WTC11 (cell line): ENCODE measurements around the gene EPB41L4B. TPM values are rescaled to one million over a fixed set of nuclear protein-coding genes. Genes with fewer than 3 reads are reported as not detected.
A peak's percentile ranks its signal among the peaks of the same experiment; 100 is the strongest.

ENCODE experiments used
- ATAC-seq: fragments of 200-7000 bp; cut with Tn5 transposase; 2 replicates; pipeline ENCODE4 v1.10.0; 2021; ENCODE audit warnings: mild to moderate bottlenecking, moderate library complexity
- CTCF ChIA-PET: fragments of 300-600 bp; sonication (Branson Sonifier 250); formaldehyde crosslinking; loops from one replicate; lab custom pipeline; 2021; ENCODE audit warnings: antibody characterized with exemption; lab: Charles Lee
- POLR2A ChIA-PET: fragments of 350-600 bp; sonication (Branson Sonifier 250); formaldehyde crosslinking; loops from one replicate; lab custom pipeline; 2021; ENCODE audit warnings: antibody characterized with exemption; lab: Charles Lee
- DNase-seq: peaks from one replicate; pipeline ENCODE4 v3.0.0; 2021; ENCODE audit warnings: low spot score
- H3K27ac Mint-ChIP-seq: 2 replicates; pipeline ENCODE4 v1.8.0; 2021; ENCODE audit warnings: mixed read lengths
- H3K27me3 Mint-ChIP-seq: 2 replicates; pipeline ENCODE4 v1.8.0; 2021; ENCODE audit warnings: low read depth, mild to moderate bottlenecking, moderate library complexity, mixed read lengths
- H3K36me3 Mint-ChIP-seq: 2 replicates; pipeline ENCODE4 v1.8.0; 2021; ENCODE audit warnings: mixed read lengths
- H3K4me1 Mint-ChIP-seq: 2 replicates; pipeline ENCODE4 v1.8.0; 2022; ENCODE audit warnings: mixed read lengths
- H3K4me3 Mint-ChIP-seq: 2 replicates; pipeline ENCODE4 v1.8.0; 2021; ENCODE audit warnings: mild to moderate bottlenecking, moderate library complexity, mixed read lengths
- H3K9me3 Mint-ChIP-seq: 2 replicates; pipeline ENCODE4 v1.8.0; 2021; ENCODE audit warnings: mixed read lengths
- ATF3 ChIP-seq: sonication (generic); formaldehyde crosslinking; conservative IDR thresholded peaks from 2 replicates; pipeline ENCODE4 v1.8.1; 2022; ENCODE audit warnings: mild to moderate bottlenecking, missing genetic modification reagents
- CTCF ChIP-seq: fragments of 200-600 bp; IDR thresholded peaks from 2 replicates; pipeline ENCODE4 v1.8.0; 2022; ENCODE audit warnings: antibody characterized with exemption
- E2F1 ChIP-seq: sonication (generic); formaldehyde crosslinking; IDR thresholded peaks from 2 replicates; pipeline ENCODE4 v1.8.0; 2022; ENCODE audit warnings: mild to moderate bottlenecking, missing genetic modification reagents
- ELF4 ChIP-seq: sonication (generic); formaldehyde crosslinking; IDR thresholded peaks from 2 replicates; pipeline ENCODE4 v1.8.1; 2022; ENCODE audit warnings: low read depth, mild to moderate bottlenecking, moderate library complexity, missing genetic modification reagents
- EMX1 ChIP-seq: fragments of 250-450 bp; sonication (Bioruptor Pico); IDR thresholded peaks from 2 replicates; pipeline ENCODE4 v1.8.0; 2021; ENCODE audit warnings: mild to moderate bottlenecking
- ESRRA ChIP-seq: sonication (generic); formaldehyde crosslinking; IDR thresholded peaks from 2 replicates; pipeline ENCODE4 v1.8.1; 2022; ENCODE audit warnings: mild to moderate bottlenecking, missing genetic modification reagents, borderline replicate concordance
- GRHL2 ChIP-seq: fragments of 250-450 bp; sonication (Bioruptor Pico); IDR thresholded peaks from 2 replicates; pipeline ENCODE4 v1.8.0; 2022; ENCODE audit warnings: mild to moderate bottlenecking, moderate library complexity; ENCODE audit not compliant: insufficient replicate concordance, severe bottlenecking
- MAX ChIP-seq: sonication (generic); formaldehyde crosslinking; IDR thresholded peaks from 2 replicates; pipeline ENCODE4 v1.8.0; 2022; ENCODE audit warnings: mild to moderate bottlenecking, missing genetic modification reagents
- MLX ChIP-seq: sonication (generic); formaldehyde crosslinking; IDR thresholded peaks from 2 replicates; pipeline ENCODE4 v1.8.1; 2023; ENCODE audit warnings: mild to moderate bottlenecking, missing genetic modification reagents, moderate library complexity
- NR1H2 ChIP-seq: sonication (generic); formaldehyde crosslinking; IDR thresholded peaks from 2 replicates; pipeline ENCODE4 v1.9.0; 2021; ENCODE audit warnings: mild to moderate bottlenecking, moderate library complexity, missing genetic modification reagents
- OVOL2 ChIP-seq: fragments of 250-450 bp; sonication (Bioruptor Pico); IDR thresholded peaks from 2 replicates; pipeline ENCODE4 v1.9.0; 2021; ENCODE audit warnings: mild to moderate bottlenecking, borderline replicate concordance
- STAT6 ChIP-seq: sonication (generic); formaldehyde crosslinking; conservative IDR thresholded peaks from 2 replicates; pipeline ENCODE4 v1.8.1; 2023; ENCODE audit warnings: mild to moderate bottlenecking, low read depth, missing genetic modification reagents, moderate library complexity
- TP53 ChIP-seq: sonication (generic); formaldehyde crosslinking; IDR thresholded peaks from 2 replicates; pipeline ENCODE4 v1.8.1; 2023; ENCODE audit warnings: mild to moderate bottlenecking, missing genetic modification reagents
- USF2 ChIP-seq: sonication (generic); formaldehyde crosslinking; IDR thresholded peaks from 2 replicates; pipeline ENCODE4 v1.8.1; 2023; ENCODE audit warnings: mild to moderate bottlenecking, missing genetic modification reagents, moderate library complexity
- ZMAT4 ChIP-seq: fragments of 250-450 bp; sonication (Bioruptor Pico); IDR thresholded peaks from 2 replicates; pipeline ENCODE4 v1.9.0; 2021; ENCODE audit warnings: mild to moderate bottlenecking
- ZNF138 ChIP-seq: sonication (generic); formaldehyde crosslinking; conservative IDR thresholded peaks from 2 replicates; pipeline ENCODE4 v1.8.1; 2022; ENCODE audit warnings: mild to moderate bottlenecking, moderate library complexity, missing genetic modification reagents
- ZNF232 ChIP-seq: sonication (generic); formaldehyde crosslinking; IDR thresholded peaks from 2 replicates; pipeline ENCODE4 v1.8.0; 2022; ENCODE audit warnings: mild to moderate bottlenecking, missing genetic modification reagents
- ZNF423 ChIP-seq: fragments of 250-450 bp; sonication (Bioruptor Pico); IDR thresholded peaks from 2 replicates; pipeline ENCODE4 v2.1.2; 2022; ENCODE audit warnings: mild to moderate bottlenecking, moderate library complexity
- ZNF512 ChIP-seq: sonication (generic); formaldehyde crosslinking; IDR thresholded peaks from 2 replicates; pipeline ENCODE4 v1.8.1; 2022; ENCODE audit warnings: missing genetic modification reagents, borderline replicate concordance
- total RNA-seq: library from RNA; stranded (reverse); gene quantifications from 3 replicates; pipeline ENCODE4 v1.2.3, GENCODE V29; 2021

EPB41L4B gene
- total RNA-seq, 1 experiment from 2014 or later, result 20.0 TPM

GRCh38 chr9:109270441-109270840 lies 50.4 kb downstream of the EPB41L4B start:
- Mint-ChIP-seq H3K4me1 (peaks cover 26% of the 10 kb centered on the region), H3K9me3 (peaks cover 3% of the 10 kb centered on the region), H3K27me3 (no peaks in the 10 kb centered on the region), H3K36me3 (peaks cover 14% of the 10 kb centered on the region), H3K27ac (peak overlapping the region; percentile 39; the same call in 1 of the 2 replicates), H3K4me3 (no peak overlapping the region)
- CTCF ChIA-PET, result interaction anchor here (1.0 kb wide), 1 partner anchor 87 kb away, joined by 3 read pairs; no protein-coding TSS in a partner anchor
- POLR2A ChIA-PET, result interaction anchor here (1.1 kb wide), 1 partner anchor 8 kb away, joined by 3 read pairs; no protein-coding TSS in a partner anchor
- DNase-seq (no peak), ATAC-seq (no peak)
- TF ChIP-seq MAX (CRISPR knock-in tag), result no peak
- no peak for TF ChIP-seq ZMAT4
- no peak for TF ChIP-seq ZNF512 (CRISPR knock-in tag)
- TF ChIP-seq TP53 (CRISPR knock-in tag), result no peak
- TF ChIP-seq ELF4 (CRISPR knock-in tag), result no peak
- TF ChIP-seq MLX (CRISPR knock-in tag), result no peak
- no peak for TF ChIP-seq OVOL2 (CRISPR knock-in tag)
- no peak for TF ChIP-seq ATF3
- no peak for TF ChIP-seq USF2
- no peak for TF ChIP-seq ZNF232 (CRISPR knock-in tag)
- TF ChIP-seq GRHL2 (CRISPR knock-in tag), result no peak
- no peak for TF ChIP-seq ZNF138 (CRISPR knock-in tag)
- no peak for TF ChIP-seq ESRRA (CRISPR knock-in tag)
- TF ChIP-seq ZNF423 (CRISPR knock-in tag), result no peak
- no peak for TF ChIP-seq E2F1 (CRISPR knock-in tag)
- TF ChIP-seq NR1H2 (CRISPR knock-in tag), result no peak
- TF ChIP-seq EMX1 (CRISPR knock-in tag), result no peak
- no peak for TF ChIP-seq STAT6 (CRISPR knock-in tag)
- no peak for TF ChIP-seq CTCF
